Cerebellar cortex (tissue), 1 donor: Measurements from ENCODE around the gene THOC6.
"Not testable (repeated sequence)": the region's sequence is repeated elsewhere in the genome, so short reads cannot be mapped to it uniquely, and the experiment has no call there.

ENCODE experiments used
- DNase-seq: peaks from one replicate; pipeline ENCODE4 v3.0.0-alpha.2; 2015; ENCODE audit warnings: low spot score

The THOC6 gene

DNA sequence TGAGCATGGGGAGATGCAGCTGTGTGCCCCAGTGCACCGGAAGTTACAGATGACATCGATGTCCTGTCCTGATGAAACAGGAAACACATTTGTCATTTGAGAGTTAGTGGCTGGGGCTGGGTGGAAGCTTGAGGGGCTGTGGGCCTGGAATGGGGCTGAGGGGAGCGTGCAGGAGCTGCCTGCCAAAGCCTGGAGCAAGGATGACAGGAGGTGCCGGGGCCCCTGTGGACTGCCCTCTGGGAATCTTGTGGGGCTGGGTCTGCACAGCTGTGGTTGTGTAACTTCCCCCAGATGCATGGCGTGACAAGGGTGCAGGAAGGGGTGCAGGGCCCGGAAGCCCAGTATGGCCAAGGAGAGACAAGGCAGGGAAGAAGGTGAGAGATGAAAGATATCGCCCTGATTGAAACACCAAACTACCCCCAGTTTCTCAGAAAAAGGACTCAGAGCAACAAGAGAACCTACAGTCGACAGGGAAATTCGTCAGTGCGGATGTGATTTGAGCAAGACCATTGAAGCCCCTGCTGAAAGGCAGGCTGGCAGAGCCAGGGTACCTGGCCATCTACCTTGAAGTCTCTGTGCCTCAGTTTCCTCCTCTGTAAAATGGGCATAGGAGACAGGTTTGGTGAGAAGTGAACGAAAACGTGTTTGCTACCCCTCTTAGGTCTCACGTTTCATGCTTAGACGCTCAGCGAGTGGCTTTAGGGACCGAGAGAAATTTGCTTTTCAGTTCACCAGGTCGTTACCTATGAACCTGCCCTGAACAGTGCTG lies 31.3 kb downstream of the THOC6 start:
- no peak for DNase-seq

DNA sequence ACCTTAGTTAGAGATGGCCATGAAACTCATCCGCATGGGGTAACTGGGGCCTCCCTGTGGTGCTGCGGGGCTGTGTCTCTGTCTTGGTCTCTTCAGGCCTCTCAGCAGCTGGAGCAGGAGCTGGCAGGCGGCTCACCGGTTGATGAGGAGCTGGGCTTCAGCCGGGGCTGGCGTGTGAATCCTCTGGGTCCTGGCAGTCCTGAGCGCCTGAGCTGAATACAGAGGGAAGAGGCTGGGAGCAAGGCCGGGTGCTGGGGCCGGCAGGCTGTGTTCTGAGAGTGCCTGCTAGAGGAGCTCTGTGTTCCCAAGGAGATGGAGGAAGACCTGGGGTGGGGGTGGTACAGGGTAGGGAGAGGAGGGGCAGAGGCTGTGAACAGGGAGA lies 31.9 kb downstream of the THOC6 start:
- DNase-seq = not testable (repeated sequence)

DNA sequence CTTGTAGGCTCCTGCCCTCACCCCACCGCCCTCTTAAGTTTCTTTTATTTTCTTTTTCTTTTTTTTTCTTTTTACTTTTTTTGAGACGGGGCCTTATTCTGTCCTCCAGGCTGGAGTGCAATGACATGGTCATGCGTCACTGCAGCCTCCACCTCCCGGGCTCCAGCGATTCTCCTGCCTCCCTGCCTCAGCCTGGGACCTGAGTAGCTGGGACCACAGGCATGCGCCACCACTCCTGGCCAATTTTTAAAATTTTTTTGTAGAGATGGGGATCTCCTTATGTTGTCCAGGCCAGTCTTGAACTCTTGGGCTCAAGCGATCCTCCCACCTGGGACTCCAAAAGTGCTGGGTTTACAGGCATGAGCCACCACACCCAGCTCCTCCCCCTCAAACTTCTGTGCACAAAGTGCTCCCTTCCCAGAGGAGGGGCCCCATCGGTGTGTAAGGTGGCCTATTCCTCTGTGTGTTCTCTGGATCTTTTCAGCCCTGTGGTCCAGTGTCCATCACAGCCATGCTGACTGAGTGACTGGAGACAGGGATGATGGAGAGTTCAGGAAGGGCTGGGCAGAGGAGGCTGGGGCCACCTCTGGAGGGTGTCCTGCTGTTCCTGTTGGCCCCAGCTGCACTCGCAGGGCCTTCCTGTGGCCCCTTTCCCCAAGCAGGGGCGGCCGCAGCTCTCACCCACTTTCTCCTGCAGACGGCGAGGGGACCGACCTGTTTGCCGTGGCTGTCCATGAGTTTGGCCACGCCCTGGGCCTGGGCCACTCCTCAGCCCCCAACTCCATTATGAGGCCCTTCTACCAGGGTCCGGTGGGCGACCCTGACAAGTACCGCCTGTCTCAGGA lies 32.7 kb downstream of the THOC6 start:
- no peak for DNase-seq

DNA sequence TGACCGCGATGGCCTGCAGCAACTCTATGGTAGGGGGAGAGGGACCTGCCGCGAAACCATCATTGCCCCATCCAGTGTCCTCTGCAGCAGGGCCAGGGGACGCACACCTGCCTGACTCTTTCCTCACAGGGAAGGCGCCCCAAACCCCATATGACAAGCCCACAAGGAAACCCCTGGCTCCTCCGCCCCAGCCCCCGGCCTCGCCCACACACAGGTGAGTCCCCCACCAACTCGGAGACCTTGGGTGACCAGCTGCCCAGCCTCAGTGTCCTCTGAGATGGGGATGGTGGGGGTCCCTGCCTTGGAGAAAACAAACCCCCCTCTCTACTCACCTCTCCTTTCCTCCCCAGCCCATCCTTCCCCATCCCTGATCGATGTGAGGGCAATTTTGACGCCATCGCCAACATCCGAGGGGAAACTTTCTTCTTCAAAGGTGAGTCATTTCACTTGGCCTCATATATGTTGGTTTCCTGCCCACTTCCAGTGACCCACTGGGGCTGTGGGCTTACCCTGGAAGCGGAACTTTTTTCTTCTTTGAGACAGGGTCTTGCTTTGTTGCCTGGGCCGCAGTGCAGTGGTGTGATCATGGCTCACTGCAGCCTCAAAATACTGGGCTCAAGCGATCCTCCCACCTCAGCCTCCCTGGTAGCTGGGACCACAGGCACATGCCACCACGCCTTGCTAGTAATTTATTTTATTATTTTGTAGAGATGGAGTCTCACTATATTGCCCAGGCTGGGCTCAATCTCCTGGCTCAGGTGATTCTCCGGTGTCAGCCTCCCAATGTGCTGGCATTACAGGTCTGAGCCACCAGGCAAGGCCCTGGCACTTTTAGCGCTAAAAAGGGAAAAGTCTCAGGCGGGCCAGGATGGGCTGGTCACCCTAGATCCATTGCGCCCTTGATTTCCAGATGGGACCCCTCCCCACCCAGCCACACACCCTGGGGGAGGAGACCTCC lies 33.6 kb downstream of the THOC6 start:
- DNase-seq = no peak

DNA sequence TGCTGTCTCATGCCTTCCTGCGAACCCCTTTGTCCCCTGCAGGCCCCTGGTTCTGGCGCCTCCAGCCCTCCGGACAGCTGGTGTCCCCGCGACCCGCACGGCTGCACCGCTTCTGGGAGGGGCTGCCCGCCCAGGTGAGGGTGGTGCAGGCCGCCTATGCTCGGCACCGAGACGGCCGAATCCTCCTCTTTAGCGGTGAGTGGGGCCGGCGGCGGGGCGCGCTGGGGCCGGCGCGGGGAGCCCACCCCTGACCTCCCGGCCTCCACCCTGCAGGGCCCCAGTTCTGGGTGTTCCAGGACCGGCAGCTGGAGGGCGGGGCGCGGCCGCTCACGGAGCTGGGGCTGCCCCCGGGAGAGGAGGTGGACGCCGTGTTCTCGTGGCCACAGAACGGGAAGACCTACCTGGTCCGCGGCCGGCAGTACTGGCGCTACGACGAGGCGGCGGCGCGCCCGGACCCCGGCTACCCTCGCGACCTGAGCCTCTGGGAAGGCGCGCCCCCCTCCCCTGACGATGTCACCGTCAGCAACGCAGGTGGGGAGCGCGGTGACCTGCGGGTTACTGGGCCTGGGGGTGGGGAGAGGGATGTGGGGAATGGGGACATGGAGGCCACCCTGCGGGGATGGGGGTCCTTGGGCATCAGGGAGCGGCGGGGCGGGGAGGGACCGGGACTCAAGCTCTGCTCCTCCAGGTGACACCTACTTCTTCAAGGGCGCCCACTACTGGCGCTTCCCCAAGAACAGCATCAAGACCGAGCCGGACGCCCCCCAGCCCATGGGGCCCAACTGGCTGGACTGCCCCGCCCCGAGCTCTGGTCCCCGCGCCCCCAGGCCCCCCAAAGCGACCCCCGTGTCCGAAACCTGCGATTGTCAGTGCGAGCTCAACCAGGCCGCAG lies 34.5 kb downstream of the THOC6 start:
- DNase-seq = peak; percentile 66

DNA sequence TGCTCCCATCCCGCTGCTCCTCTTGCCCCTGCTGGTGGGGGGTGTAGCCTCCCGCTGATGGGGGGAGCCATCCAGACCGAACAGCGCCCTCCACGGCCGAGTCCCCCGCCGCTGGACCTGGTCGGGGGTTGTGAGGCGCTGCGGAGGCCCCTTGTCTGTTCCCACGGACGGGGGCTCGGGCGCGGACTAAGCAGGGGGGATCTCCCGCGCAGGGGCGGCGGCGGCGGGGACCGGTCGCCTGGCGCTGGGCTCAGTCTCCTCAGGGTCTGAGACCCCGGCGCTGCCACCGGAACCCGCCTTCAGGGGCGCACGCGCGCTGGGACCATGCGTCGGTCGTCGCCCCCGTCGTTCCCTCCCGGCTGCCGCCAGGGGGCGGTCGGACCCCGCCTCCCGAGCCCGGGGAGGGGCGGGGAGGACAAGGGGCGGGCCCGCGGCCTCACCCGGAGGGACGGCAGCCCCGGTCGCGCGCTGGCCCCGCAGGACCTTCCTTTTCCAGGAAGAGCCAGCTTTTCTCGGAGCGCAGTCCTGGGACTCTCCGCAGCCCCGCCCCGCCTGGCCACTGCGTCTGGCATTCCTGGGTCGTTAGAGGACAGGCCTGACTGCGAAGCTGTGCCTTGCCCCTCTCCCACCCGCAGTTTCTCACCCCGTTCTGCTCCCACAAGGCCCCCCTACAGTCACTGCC lies 35.3 kb downstream of the THOC6 start:
- peak; percentile 77 for DNase-seq

DNA sequence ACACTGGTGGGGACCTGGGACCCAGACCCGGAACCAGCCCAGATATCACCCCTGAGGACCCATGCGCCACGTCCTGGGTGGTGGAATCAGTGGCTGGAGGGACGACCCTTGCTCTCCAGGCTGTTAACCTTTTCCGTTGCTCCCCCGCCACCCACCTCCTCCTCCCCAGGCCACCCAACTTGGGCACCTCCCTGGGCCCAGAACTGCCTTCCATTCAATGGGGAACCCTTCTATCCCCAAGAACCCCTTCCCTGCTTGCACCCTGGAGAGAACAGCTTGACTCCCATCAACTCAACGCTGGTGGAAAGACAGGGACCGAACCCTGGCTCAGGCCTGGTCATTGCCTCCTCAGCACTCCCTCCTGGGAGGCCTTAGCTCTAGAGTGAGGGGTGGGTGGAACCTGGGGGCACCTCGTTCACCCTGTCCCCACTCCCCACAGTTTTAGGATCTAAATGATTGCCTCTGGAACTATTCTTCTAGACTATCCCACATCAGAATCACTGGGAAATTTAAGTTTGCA lies 35.9 kb downstream of the THOC6 start:
- no peak for DNase-seq

DNA sequence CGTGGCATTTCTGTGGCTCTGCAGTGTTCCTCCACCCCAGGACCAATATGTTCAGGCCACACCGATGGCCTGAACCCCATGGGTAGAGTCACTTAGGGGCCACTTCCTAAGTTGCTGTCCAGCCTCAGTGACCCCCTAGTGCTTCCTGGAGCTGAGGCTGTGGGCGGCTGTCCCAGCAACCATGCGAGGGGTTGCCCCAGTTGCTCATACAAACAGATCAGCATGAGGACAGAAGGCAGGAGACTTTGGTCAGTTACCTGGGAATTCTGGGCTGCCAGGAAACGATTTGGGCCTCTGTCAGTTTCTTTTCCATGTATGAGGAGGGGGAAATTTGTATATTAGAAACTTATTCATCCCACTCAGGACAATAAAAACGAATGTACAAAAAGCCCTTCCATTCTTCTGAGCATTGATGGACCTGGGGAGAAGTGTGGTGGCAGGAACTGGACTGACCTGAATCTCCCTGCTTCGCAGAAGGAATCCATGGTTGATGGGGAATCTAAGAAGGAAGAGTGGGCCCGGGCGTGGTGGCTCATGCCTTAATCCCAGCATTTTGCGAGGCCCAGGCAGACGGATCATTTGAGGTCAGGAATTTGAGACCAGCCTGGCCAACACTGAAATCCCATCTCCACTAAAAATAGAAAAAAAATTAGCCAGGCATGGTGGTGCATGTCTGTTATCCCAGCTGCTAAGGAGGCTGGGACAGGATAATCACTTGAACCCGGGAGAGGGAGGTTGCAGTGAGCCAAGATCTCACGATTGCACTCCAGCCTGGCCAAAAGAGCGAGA lies 36.7 kb downstream of the THOC6 start:
- DNase-seq = no peak

DNA sequence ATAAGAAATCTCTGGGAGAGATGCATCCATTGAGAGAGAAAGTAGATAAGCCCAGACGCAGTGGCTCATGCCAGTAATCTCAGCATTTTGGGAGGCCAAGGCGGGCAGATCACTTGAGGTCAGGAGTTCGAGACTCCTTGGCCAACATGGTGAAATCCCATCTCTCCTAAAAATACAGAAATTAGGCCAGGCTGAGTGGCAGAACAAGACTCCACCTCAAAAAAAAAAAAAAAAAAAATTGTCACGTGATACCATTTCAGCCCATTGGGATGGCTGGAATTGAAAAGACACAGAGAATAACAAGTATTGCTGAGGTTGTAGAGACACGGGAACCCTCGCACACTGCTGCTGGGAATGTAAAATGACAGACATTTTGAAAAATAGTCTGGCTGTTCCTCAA lies 38.7 kb downstream of the THOC6 start:
- DNase-seq = no peak

DNA sequence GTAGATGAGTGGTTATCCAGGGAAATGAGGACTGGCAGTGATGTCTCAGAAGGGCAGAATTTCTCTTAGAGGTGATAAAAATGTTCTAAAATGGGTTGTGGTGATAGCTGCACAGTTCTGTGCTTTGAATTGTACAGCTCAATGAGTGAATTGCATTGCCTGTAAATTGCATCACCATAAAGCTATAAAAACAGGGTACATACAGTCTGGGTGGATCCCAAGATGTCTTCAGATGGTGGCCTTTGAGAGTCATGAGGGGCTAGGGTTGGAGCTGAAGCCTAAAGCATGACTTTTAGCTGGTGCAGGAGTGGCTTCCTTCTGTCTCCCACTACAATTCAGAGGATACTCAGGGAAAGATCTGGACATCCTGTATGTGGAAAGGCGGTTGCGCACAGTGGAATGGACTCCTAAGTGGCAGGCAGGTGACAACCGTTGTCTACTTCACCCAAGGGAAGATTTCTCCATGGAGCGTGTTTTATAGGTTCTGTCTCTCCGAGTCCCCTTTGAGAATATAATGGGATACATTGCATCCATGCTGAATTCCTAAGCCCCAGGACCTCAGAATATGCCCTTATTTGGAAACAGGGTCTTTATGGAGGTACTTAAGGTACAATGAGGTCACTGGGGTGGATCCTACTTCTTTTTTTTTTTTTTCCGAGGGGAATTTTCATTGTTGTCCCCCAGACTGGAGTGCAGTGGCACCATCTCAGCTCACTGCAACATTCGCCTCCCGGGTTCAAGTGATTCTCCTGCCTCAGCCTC lies 40.0 kb downstream of the THOC6 start:
- DNase-seq = no peak

DNA sequence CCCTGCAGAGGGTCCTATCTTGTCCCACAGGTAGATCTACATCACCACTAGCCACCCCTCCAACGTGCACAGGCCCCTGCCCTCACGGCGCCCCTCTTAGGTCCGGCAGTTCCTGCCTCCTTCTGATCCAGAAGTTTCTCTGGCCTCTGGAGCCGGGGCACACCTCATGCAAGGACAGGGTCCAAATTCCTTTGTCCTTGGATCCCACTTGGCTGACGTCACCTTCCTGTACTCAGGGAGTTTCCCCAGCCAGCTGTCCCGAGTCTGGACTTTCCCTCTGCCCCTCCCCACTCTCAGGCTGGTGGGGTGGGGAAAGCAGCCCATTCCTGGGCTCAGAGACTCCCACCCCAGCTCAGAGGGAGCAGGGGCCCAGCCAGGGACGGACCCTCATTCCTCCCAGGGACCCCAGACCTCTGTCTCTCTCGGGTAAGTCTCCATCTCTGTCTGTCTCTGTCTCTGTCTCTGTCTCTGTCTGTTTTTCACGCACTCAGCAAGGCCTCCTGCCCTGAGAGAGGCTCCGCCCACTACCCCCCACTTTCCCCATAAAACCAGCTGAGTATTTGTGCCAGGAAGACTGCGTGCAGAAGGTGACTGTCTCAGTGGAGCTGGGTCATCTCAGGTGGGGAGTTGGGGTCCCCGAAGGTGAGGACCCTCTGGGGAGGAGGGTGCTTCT lies 41.4 kb downstream of the THOC6 start, which contains the start of gene IL32:
TSS of gene IL32 (plus strand) at position 572 of the 673 bp plus-strand sequence. CDS start 172 bp downstream, outside the sequence.
- DNase-seq = no peak

DNA sequence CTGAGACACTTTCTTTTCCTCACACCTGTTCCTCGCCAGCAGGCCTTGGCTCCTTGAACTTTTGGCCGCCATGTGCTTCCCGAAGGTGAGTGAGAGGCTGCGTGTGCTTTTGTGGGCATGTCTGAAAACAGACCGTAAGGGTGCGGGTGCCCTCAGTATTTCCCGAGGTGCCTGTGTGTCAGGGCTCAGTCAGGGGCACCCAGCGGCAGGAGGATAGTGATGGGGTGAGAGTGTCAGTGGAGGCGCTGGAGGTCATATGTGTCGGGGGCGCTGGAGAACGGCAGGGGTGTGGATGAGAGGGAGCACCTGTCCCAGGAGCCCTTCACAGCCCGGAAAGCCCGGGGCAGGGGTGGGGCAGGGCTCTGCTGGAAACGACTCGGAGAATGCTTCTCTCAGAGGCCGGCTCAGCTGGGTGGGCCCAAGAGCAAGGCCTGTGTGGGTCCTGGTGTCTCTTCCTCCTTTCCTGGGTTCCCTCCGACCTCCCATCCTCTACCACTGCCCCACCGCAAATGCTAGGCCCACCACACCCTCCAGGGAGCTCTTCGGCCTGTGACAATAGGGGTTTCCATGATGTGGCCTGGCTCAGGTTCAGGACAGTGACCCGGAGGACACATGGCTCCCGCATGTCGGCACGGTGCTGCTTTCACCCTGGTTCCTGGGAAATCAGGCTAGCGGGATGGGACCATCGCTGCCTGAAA lies 42.1 kb downstream of the THOC6 start:
- no peak for DNase-seq

DNA sequence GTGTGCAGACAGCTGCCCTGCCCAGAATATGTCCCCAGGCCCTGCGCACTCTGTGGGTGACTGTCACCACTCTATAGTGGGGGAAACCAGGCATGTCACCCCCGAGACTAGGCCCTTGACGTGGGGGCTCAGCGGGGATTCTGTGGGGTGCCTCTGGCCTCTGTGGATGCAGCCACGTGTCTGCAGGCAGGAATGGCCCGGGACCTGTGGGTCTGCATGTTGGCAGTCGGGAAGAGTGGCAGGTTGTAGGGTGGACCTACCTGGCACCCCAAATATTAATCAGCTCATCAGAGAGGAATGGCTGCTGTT lies 42.6 kb downstream of the THOC6 start:
- no peak for DNase-seq

DNA sequence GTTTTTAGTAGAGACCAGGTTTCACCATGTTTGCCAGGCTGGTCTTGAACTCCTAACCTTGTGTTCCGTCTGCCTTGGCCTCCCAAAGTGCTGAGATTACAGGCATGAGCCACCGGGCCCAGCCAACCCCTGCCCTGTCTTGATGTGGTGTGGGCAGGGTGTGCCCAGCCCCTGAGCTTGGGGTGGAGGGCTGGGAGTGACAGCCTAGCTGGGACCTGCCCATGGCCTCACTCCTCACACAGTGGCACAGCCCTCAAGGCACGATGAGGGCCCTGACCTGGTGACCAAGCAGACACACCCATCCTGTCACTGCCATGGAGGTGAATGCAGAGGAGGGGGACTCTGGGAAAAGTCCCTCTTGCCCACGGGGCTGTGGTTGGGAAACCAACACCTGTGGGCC lies 44.7 kb downstream of the THOC6 start:
- no peak for DNase-seq

DNA sequence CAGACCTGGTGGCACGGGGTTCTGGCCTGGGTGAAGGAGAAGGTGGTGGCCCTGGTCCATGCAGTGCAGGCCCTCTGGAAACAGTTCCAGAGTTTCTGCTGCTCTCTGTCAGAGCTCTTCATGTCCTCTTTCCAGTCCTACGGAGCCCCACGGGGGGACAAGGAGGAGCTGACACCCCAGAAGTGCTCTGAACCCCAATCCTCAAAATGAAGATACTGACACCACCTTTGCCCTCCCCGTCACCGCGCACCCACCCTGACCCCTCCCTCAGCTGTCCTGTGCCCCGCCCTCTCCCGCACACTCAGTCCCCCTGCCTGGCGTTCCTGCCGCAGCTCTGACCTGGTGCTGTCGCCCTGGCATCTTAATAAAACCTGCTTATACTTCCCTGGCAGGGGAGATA lies 45.3 kb downstream of the THOC6 start:
- DNase-seq = not testable (repeated sequence)

DNA sequence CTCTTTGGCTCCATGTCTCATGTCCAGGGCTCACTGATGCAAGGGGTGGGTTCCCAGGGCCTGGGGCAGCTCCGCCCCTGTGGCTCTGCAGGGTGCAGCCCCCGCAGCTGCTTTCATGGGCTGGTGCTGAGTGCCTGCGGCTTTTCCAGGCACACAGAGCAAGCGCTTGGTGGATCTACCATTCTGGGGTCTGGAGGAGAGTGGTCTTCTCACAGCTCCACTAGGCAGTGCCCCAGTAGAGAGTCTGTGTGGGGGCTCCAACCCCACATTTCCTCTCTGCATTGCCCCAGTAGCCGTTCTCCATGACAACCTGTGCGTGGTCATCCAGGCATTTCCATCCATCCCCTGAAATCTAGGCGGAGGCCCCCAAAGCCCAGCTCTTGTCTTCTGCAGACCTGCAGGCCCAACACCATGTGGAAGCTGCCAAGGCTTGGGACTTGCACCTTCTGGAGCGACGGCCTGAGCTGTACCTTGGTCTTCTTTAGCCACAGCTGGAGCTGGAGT lies 46.8 kb downstream of the THOC6 start:
- no peak for DNase-seq

DNA sequence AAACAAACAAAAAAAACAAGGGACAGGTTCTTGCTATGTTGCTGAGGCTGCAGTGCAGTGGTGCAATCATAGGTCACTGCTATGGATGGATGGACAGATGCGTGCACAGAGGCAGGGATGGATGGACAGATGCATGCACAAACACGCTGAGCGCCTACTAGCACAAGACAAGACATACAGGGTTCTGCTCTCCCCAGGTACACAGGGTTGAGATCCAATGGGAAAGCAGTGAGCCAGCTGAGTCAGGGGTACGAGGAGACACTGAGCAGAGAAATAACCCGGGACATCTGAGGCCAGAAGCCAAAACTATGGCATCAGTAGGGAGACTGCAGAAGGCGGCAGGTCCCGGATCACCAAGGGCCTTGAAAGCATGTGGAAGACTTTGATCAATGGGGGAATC lies 47.8 kb downstream of the THOC6 start:
- DNase-seq = no peak
